Gastrocnemius medialis (tissue), 4 donors: ENCODE measurements around the gene PALLD. TPM values are rescaled to one million over a fixed set of nuclear protein-coding genes. Genes with fewer than 3 reads are reported as not detected.

ENCODE experiments used
- ATAC-seq, 2 donors: fragments of 150-250 bp; one replicate each; pipeline ENCODE4 v1.9.1; 2016
- DNase-seq, 2 donors: peaks; one replicate each; pipeline ENCODE4 v3.0.0-alpha.2; 2019
- H3K27ac ChIP-seq, 4 donors: fragments of 200-600 bp; sonication (generic); 1 replicate in 1 of 4; 2 replicates in 3 of 4; pipeline ENCODE4 v1.5.1; 2016 to 2018; ENCODE audit warnings: mild to moderate bottlenecking in 2 of 4, moderate library complexity in 1 of 4
- H3K27me3 ChIP-seq, 3 donors: fragments of 200-600 bp; sonication (generic) in 2 of 3; 1 replicate in 1 of 3; 2 replicates in 2 of 3; pipeline versions ENCODE4 v1.5.1 to v1.6.0; 2016 to 2019; ENCODE audit warnings: mild to moderate bottlenecking in 1 of 3, moderate library complexity in 1 of 3
- H3K36me3 ChIP-seq, 2 donors: fragments of 200-600 bp; sonication (generic) in 1 of 2; one replicate each; pipeline ENCODE4 v1.5.1; 2017 to 2018
- H3K4me1 ChIP-seq, 2 donors: fragments of 200-600 bp; sonication (generic) in 1 of 2; one replicate each; pipeline ENCODE4 v1.5.1; 2016 to 2017; ENCODE audit warnings: mild to moderate bottlenecking in 2 of 2
- H3K4me3 ChIP-seq, 4 donors: fragments of 200-600 bp; sonication (generic) in 3 of 4; 1 replicate in 1 of 4; 2 replicates in 3 of 4; pipeline ENCODE4 v1.5.1; 2016 to 2019; ENCODE audit warnings: mild to moderate bottlenecking in 2 of 4
- H3K9me3 ChIP-seq, 3 donors: fragments of 200-600 bp; sonication (generic) in 2 of 3; 1 replicate in 1 of 3; 2 replicates in 2 of 3; pipeline ENCODE4 v1.5.1; 2016 to 2019
- CTCF ChIP-seq, 5 experiments: fragments of 450-650 bp in 3 of 5; fragments of 200-600 bp in 2 of 5; sonication (generic) in 2 of 5; IDR thresholded peaks in 4 of 5; conservative IDR thresholded peaks in 1 of 5; 1 replicate in 4 of 5; 2 replicates in 1 of 5; pipeline ENCODE4 v1.5.1; 2016 to 2019; ENCODE audit warnings: antibody characterized with exemption in 5 of 5, mild to moderate bottlenecking in 3 of 5, moderate library complexity in 3 of 5
- POLR2A ChIP-seq, 2 donors: fragments of 450-650 bp; IDR thresholded peaks; one replicate each; pipeline ENCODE4 v1.6.1; 2017; ENCODE audit warnings: antibody characterized with exemption in 2 of 2, mild to moderate bottlenecking in 2 of 2, moderate library complexity in 2 of 2
- in situ Hi-C, 4 donors: fragments of 200-750 bp; cut with MboI; loops; one replicate each; pipeline versions ENCODE4 v1.15.0 to v1.8.0; 2017; ENCODE audit warnings: low sequenced_read_pairs in 4 of 4
- intact Hi-C: fragments of 100-400 bp; cut with DNase I; formaldehyde crosslinking; loops from one replicate; pipeline ENCODE4 v1.15.1; 2023; ENCODE audit warnings: low total_unique reads
- total RNA-seq, 4 donors: library from RNA; depleted of rRNA; stranded (reverse); fragments of >200 nt; gene quantifications; one replicate each; pipeline versions ENCODE4 v1.1.0 to v1.2.3, GENCODE V29; 2016

The PALLD gene
- total RNA-seq, 4 donors from 2014 or later, result 165 to 439 (median 319) TPM

- no peak for DNase-seq
- Histone ChIP-seq H3K4me1 (peaks cover 15 to 22% of the 10 kb centered on the region in 2 donors), H3K36me3 (no peaks in the 10 kb centered on the region), H3K4me3 (no peak overlapping the region), H3K27ac (peak overlapping the region in 1 of 4 donors; percentile 46), H3K27me3 (no peaks in the 10 kb centered on the region), H3K9me3 (no peaks in the 10 kb centered on the region)
- ATAC-seq, result no peak
- TF ChIP-seq POLR2A (IDR thresholded peaks at IDR 0.05), result no peak
- no peak for TF ChIP-seq CTCF (IDR thresholded peaks at IDR 0.05 in 4 of 5, conservative IDR thresholded peaks at IDR 0.05 in 1 of 5)
- intact Hi-C loops, result loop anchor here (10.0 kb wide), 1 partner anchor 306 kb away; no protein-coding TSS in a partner anchor
- in situ Hi-C loops, result no loop called here
Observed at GRCh38 chr4:168811207-168811606, 314.4 kb downstream of the PALLD start.

GRCh38 chr4:168811786-168812651 lies 315.2 kb downstream of the PALLD start:
- no peak overlapping the region for H3K4me3 ChIP-seq
- intact Hi-C loops (loop anchor here (10.0 kb wide), 1 partner anchor 307 kb away; no protein-coding TSS in a partner anchor), in situ Hi-C loops (no loop called here)
- no peaks in the 10 kb centered on the region for H3K27me3 ChIP-seq
- H3K9me3 ChIP-seq, result no peaks in the 10 kb centered on the region
- TF ChIP-seq POLR2A (IDR thresholded peaks at IDR 0.05), result no peak
- TF ChIP-seq CTCF (IDR thresholded peaks at IDR 0.05 in 4 of 5, conservative IDR thresholded peaks at IDR 0.05 in 1 of 5), result no peak
- H3K4me1 ChIP-seq, result peaks cover 18 to 24% of the 10 kb centered on the region in 2 donors
- H3K36me3 ChIP-seq, result no peaks in the 10 kb centered on the region
- DNase-seq (no peak), ATAC-seq (no peak)
- H3K27ac ChIP-seq, result peak overlapping the region in 3 of 4 donors; percentile 29 to 59 (median 46)

GRCh38 chr4:168812806-168813205 lies 316.0 kb downstream of the PALLD start:
- ATAC-seq, result no peak
- Histone ChIP-seq H3K27ac (peak overlapping the region in 3 of 4 donors; percentile 22 to 59 (median 29)), H3K4me1 (peaks cover 25 to 32% of the 10 kb centered on the region in 2 donors), H3K27me3 (no peaks in the 10 kb centered on the region), H3K9me3 (no peaks in the 10 kb centered on the region), H3K4me3 (no peak overlapping the region), H3K36me3 (no peaks in the 10 kb centered on the region)
- no peak for TF ChIP-seq CTCF (IDR thresholded peaks at IDR 0.05 in 4 of 5, conservative IDR thresholded peaks at IDR 0.05 in 1 of 5)
- no peak for TF ChIP-seq POLR2A (IDR thresholded peaks at IDR 0.05)
- no peak for DNase-seq
- intact Hi-C loops (loop anchor here (10.0 kb wide), 1 partner anchor 308 kb away; no protein-coding TSS in a partner anchor), in situ Hi-C loops (no loop called here)

GRCh38 chr4:168813890-168814289 lies 317.0 kb downstream of the PALLD start:
- intact Hi-C loops, result loop anchor here (10.0 kb wide), 1 partner anchor 309 kb away; no protein-coding TSS in a partner anchor
- H3K4me3 ChIP-seq, result no peak overlapping the region
- ATAC-seq, result no peak

More at GRCh38 chr4:168813890-168814289, 317.0 kb downstream of the PALLD start:
- Histone ChIP-seq H3K36me3 (no peaks in the 10 kb centered on the region), H3K27me3 (no peaks in the 10 kb centered on the region), H3K4me1 (peaks cover 26 to 41% of the 10 kb centered on the region in 2 donors), H3K9me3 (no peaks in the 10 kb centered on the region), H3K27ac (peak overlapping the region in 1 of 4 donors; percentile 25)
- in situ Hi-C loops, result no loop called here
- TF ChIP-seq CTCF (IDR thresholded peaks at IDR 0.05 in 4 of 5, conservative IDR thresholded peaks at IDR 0.05 in 1 of 5) (no peak), POLR2A (IDR thresholded peaks at IDR 0.05) (no peak)
- no peak for DNase-seq
